ENCODE results near the gene PRPH2. TPM values are rescaled to one million over a fixed set of nuclear protein-coding genes. Genes with fewer than 3 reads are reported as not detected.

Gene PRPH2
- total RNA-seq, 6 donors from 2014 or later, result 0.59 to 4.2 (median 0.76) TPM; not detected in 1

DNA sequence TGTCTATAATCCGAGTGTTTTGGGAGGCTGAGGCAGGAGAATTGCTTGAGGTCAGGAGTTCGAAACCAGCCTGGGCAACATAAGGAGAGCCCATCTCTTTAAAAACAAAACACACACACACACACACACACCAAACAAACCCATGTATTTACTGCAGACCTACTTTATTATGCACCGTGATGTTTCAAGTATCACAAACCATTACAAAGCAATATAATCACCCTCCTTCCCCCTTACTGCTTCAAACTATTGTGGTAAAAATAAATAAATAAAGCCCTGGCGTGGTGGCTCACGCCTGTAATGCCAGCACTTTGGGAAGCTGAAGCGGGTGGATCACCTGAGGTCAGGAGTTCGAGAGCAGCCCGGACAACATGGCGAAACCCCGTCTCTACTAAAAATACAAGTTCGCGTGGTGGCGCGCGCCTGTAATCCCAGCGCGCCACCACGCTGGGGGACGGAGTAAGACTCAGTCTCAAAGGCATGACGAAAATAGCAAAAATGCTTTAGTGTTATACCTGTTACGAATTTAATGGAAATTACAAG lies 22.0 kb upstream of the PRPH2 start:
- TF ChIP-seq EP300 (IDR thresholded peaks at IDR 0.05) (no peak), POLR2AphosphoS5 (IDR thresholded peaks at IDR 0.05) (no peak), POLR2A (IDR thresholded peaks at IDR 0.05) (no peak)
- TF ChIP-seq, protein P1, sequence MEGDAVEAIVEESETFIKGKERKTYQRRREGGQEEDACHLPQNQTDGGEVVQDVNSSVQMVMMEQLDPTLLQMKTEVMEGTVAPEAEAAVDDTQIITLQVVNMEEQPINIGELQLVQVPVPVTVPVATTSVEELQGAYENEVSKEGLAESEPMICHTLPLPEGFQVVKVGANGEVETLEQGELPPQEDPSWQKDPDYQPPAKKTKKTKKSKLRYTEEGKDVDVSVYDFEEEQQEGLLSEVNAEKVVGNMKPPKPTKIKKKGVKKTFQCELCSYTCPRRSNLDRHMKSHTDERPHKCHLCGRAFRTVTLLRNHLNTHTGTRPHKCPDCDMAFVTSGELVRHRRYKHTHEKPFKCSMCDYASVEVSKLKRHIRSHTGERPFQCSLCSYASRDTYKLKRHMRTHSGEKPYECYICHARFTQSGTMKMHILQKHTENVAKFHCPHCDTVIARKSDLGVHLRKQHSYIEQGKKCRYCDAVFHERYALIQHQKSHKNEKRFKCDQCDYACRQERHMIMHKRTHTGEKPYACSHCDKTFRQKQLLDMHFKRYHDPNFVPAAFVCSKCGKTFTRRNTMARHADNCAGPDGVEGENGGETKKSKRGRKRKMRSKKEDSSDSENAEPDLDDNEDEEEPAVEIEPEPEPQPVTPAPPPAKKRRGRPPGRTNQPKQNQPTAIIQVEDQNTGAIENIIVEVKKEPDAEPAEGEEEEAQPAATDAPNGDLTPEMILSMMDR (IDR thresholded peaks at IDR 0.05), result no peak
- Histone ChIP-seq H3K9me3 (no peaks in the 10 kb centered on the region), H3K4me3 (peak overlapping the region; percentile 59 to 99 (median 64)), H3K4me1 (peaks cover 20 to 40% (median 28%) of the 10 kb centered on the region in 4 donors), H3K27me3 (no peaks in the 10 kb centered on the region), H3K36me3 (no peaks in the 10 kb centered on the region), H3K27ac (peak overlapping the region in 2 of 4 donors; percentile 89 to 96)
- WGBS, 2 donors, result 55 to 66% methylated on average over 19 to 21 of the region's 21 CpGs
- ATAC-seq (ENCODE audit: low FRiP score in 2 of 2) (no peak), DNase-seq (peak in 1 of 2 donors; percentile 34)

GRCh38 chr6:42742116-42742894 lies 19.9 kb upstream of the PRPH2 start:
- H3K27ac ChIP-seq, result no peak overlapping the region
- H3K4me1 ChIP-seq, result peaks cover 14 to 21% (median 18%) of the 10 kb centered on the region in 4 donors
- no peaks in the 10 kb centered on the region for H3K36me3 ChIP-seq
- no peaks in the 10 kb centered on the region for H3K9me3 ChIP-seq
- no peaks in the 10 kb centered on the region for H3K27me3 ChIP-seq
- no peak overlapping the region for H3K4me3 ChIP-seq
- ATAC-seq (ENCODE audit: low FRiP score in 2 of 2) (no peak), DNase-seq (no peak)
- WGBS, 2 donors, result 77 to 90% methylated on average over 5 of the region's 5 CpGs
- TF ChIP-seq POLR2A (IDR thresholded peaks at IDR 0.05), result no peak
- TF ChIP-seq, protein P1 (IDR thresholded peaks at IDR 0.05), result no peak
- TF ChIP-seq EP300 (IDR thresholded peaks at IDR 0.05), result no peak
- TF ChIP-seq POLR2AphosphoS5 (IDR thresholded peaks at IDR 0.05), result no peak

DNA sequence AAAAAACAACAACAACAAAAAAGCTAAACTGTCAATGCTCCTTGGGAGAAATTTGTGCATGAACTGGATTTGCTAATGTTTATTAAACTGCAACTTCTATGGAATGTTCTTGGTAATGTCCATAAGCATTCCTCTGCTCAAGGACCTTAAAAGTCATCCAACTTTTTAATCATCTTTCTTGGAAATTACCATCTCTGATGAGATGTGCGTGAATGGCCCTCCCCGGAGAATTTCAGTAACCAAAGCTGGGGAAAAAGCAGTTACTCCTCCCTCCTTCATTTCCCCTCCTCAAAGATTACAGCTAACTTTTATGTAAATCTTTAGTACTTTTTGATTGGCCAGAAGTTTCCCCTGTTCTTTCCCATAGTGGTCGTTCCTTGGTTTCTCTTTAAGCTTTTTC lies 18.3 kb upstream of the PRPH2 start:
- no peaks in the 10 kb centered on the region for H3K9me3 ChIP-seq
- H3K4me3 ChIP-seq, result no peak overlapping the region
- TF ChIP-seq, protein P1 (IDR thresholded peaks at IDR 0.05), result no peak
- TF ChIP-seq EP300 (IDR thresholded peaks at IDR 0.05) (no peak), POLR2A (IDR thresholded peaks at IDR 0.05) (no peak), POLR2AphosphoS5 (IDR thresholded peaks at IDR 0.05) (no peak)
- DNase-seq (no peak), ATAC-seq (ENCODE audit: low FRiP score in 2 of 2) (no peak)
- H3K36me3 ChIP-seq, result no peaks in the 10 kb centered on the region
- no peak overlapping the region for H3K27ac ChIP-seq
- H3K4me1 ChIP-seq, result peaks cover 14 to 20% (median 18%) of the 10 kb centered on the region in 4 donors
- no peaks in the 10 kb centered on the region for H3K27me3 ChIP-seq
- WGBS, 2 donors, result 64 to 70% methylated on average over 3 of the region's 3 CpGs

DNA sequence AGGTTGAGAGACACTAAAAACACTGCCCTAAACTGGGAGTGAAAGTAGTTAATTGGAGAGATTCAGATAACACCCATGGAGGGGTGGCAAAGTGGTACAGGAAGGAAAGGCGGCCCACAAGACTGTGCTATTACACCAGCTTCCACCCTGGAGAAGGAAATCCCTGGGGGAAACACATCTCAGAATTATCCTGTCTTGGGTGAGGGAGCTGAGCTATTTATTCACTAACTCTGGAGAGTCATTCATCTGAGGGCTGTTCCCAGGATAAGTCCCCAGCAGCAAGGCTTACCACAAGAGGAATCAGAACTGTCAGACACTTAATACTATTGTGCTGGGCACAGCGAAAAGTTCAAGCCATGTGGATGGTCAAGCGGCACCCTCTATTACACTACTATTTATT lies 13.6 kb upstream of the PRPH2 start:
- WGBS, 2 donors, result 92 to 93% methylated on average over 3 of the region's 3 CpGs
- H3K4me3 ChIP-seq, result no peak overlapping the region
- DNase-seq (no peak), ATAC-seq (ENCODE audit: low FRiP score in 2 of 2) (no peak)
- TF ChIP-seq POLR2A (IDR thresholded peaks at IDR 0.05) (no peak), POLR2AphosphoS5 (IDR thresholded peaks at IDR 0.05) (no peak), EP300 (IDR thresholded peaks at IDR 0.05) (no peak)
- TF ChIP-seq, protein P1 (IDR thresholded peaks at IDR 0.05), result no peak
- no peak overlapping the region for H3K27ac ChIP-seq
- H3K27me3 ChIP-seq, result no peaks in the 10 kb centered on the region
- no peaks in the 10 kb centered on the region for H3K9me3 ChIP-seq
- peaks cover 0 to 5% (median 0%) of the 10 kb centered on the region in 4 donors for H3K4me1 ChIP-seq
- H3K36me3 ChIP-seq, result no peaks in the 10 kb centered on the region

Measured in upper lobe of left lung (tissue), 6 donors.